WTC11 (cell line): ENCODE results near the gene PIGQ. TPM values are rescaled to one million over a fixed set of nuclear protein-coding genes. Genes with fewer than 3 reads are reported as not detected.

Experiments
- ATAC-seq: fragments of 200-7000 bp; cut with Tn5 transposase; 2 replicates; pipeline ENCODE4 v1.10.0; 2021; ENCODE audit warnings: mild to moderate bottlenecking, moderate library complexity
- CTCF ChIA-PET: fragments of 300-600 bp; sonication (Branson Sonifier 250); formaldehyde crosslinking; loops from one replicate; lab custom pipeline; 2021; ENCODE audit warnings: antibody characterized with exemption; lab: Charles Lee
- POLR2A ChIA-PET: fragments of 350-600 bp; sonication (Branson Sonifier 250); formaldehyde crosslinking; loops from one replicate; lab custom pipeline; 2021; ENCODE audit warnings: antibody characterized with exemption; lab: Charles Lee
- DNase-seq: peaks from one replicate; pipeline ENCODE4 v3.0.0; 2021; ENCODE audit warnings: low spot score
- H3K27ac Mint-ChIP-seq: 2 replicates; pipeline ENCODE4 v1.8.0; 2021; ENCODE audit warnings: mixed read lengths
- H3K27me3 Mint-ChIP-seq: 2 replicates; pipeline ENCODE4 v1.8.0; 2021; ENCODE audit warnings: low read depth, mild to moderate bottlenecking, moderate library complexity, mixed read lengths
- H3K36me3 Mint-ChIP-seq: 2 replicates; pipeline ENCODE4 v1.8.0; 2021; ENCODE audit warnings: mixed read lengths
- H3K4me1 Mint-ChIP-seq: 2 replicates; pipeline ENCODE4 v1.8.0; 2022; ENCODE audit warnings: mixed read lengths
- H3K4me3 Mint-ChIP-seq: 2 replicates; pipeline ENCODE4 v1.8.0; 2021; ENCODE audit warnings: mild to moderate bottlenecking, moderate library complexity, mixed read lengths
- H3K9me3 Mint-ChIP-seq: 2 replicates; pipeline ENCODE4 v1.8.0; 2021; ENCODE audit warnings: mixed read lengths
- AR ChIP-seq: fragments of 250-450 bp; sonication (Bioruptor Pico); IDR thresholded peaks from 2 replicates; pipeline ENCODE4 v1.9.0; 2021; ENCODE audit warnings: mild to moderate bottlenecking
- CREB1 ChIP-seq: sonication (generic); formaldehyde crosslinking; IDR thresholded peaks from 2 replicates; pipeline ENCODE4 v1.8.0; 2023; ENCODE audit warnings: mild to moderate bottlenecking, missing genetic modification reagents
- CTCF ChIP-seq: fragments of 200-600 bp; IDR thresholded peaks from 2 replicates; pipeline ENCODE4 v1.8.0; 2022; ENCODE audit warnings: antibody characterized with exemption
- HMGA2 ChIP-seq: fragments of 250-450 bp; sonication (Bioruptor Pico); IDR thresholded peaks from 2 replicates; pipeline ENCODE4 v1.4.0; 2021; ENCODE audit warnings: mild to moderate bottlenecking, moderate library complexity
- NFYB ChIP-seq: sonication (generic); formaldehyde crosslinking; conservative IDR thresholded peaks from 2 replicates; pipeline ENCODE4 v1.8.0; 2022; ENCODE audit warnings: low read depth, missing genetic modification reagents
- PRDM15 ChIP-seq: sonication (generic); formaldehyde crosslinking; IDR thresholded peaks from 2 replicates; pipeline ENCODE4 v1.8.0; 2022; ENCODE audit warnings: missing genetic modification reagents
- RORB ChIP-seq: fragments of 250-450 bp; sonication (Bioruptor Pico); IDR thresholded peaks from 2 replicates; pipeline ENCODE4 v1.9.0; 2021; ENCODE audit warnings: mild to moderate bottlenecking
- SMAD3 ChIP-seq: sonication (generic); formaldehyde crosslinking; IDR thresholded peaks from 2 replicates; pipeline ENCODE4 v1.8.0; 2022; ENCODE audit warnings: missing genetic modification reagents, mild to moderate bottlenecking, borderline replicate concordance
- TCF7 ChIP-seq: sonication (generic); formaldehyde crosslinking; IDR thresholded peaks from 2 replicates; pipeline ENCODE4 v1.8.0; 2022; ENCODE audit warnings: mild to moderate bottlenecking, low read depth, missing genetic modification reagents, moderate library complexity
- TEAD1 ChIP-seq: sonication (generic); formaldehyde crosslinking; IDR thresholded peaks from 2 replicates; pipeline ENCODE4 v1.8.0; 2022; ENCODE audit warnings: mild to moderate bottlenecking, missing genetic modification reagents
- ZBTB21 ChIP-seq: sonication (generic); formaldehyde crosslinking; IDR thresholded peaks from 2 replicates; pipeline ENCODE4 v1.8.1; 2023; ENCODE audit warnings: mild to moderate bottlenecking, missing genetic modification reagents, borderline replicate concordance
- ZBTB43 ChIP-seq: sonication (generic); formaldehyde crosslinking; IDR thresholded peaks from 2 replicates; pipeline ENCODE4 v1.8.1; 2023; ENCODE audit warnings: mild to moderate bottlenecking, missing genetic modification reagents
- ZMAT4 ChIP-seq: fragments of 250-450 bp; sonication (Bioruptor Pico); IDR thresholded peaks from 2 replicates; pipeline ENCODE4 v1.9.0; 2021; ENCODE audit warnings: mild to moderate bottlenecking
- ZNF138 ChIP-seq: sonication (generic); formaldehyde crosslinking; conservative IDR thresholded peaks from 2 replicates; pipeline ENCODE4 v1.8.1; 2022; ENCODE audit warnings: mild to moderate bottlenecking, moderate library complexity, missing genetic modification reagents
- ZNF425 ChIP-seq: fragments of 250-450 bp; sonication (Bioruptor Pico); conservative IDR thresholded peaks from 2 replicates; pipeline ENCODE4 v1.9.0; 2021; ENCODE audit warnings: mild to moderate bottlenecking
- ZNF671 ChIP-seq: fragments of 250-450 bp; sonication (Bioruptor Pico); IDR thresholded peaks from 2 replicates; pipeline ENCODE4 v1.8.0; 2021; ENCODE audit warnings: mild to moderate bottlenecking
- total RNA-seq: library from RNA; stranded (reverse); gene quantifications from 3 replicates; pipeline ENCODE4 v1.2.3, GENCODE V29; 2021
- TF ChIP-seq, protein P1 (sequence below): sonication (generic); formaldehyde crosslinking; IDR thresholded peaks from 2 replicates; pipeline ENCODE4 v1.8.1; 2022; ENCODE audit warnings: missing genetic modification reagents, borderline replicate concordance
- TF ChIP-seq, protein P2 (sequence below): sonication (generic); formaldehyde crosslinking; IDR thresholded peaks from 2 replicates; pipeline ENCODE4 v1.8.0; 2022; ENCODE audit warnings: mild to moderate bottlenecking, missing genetic modification reagents

The PIGQ gene
- total RNA-seq, 1 experiment from 2014 or later, result 63.7 TPM

DNA sequence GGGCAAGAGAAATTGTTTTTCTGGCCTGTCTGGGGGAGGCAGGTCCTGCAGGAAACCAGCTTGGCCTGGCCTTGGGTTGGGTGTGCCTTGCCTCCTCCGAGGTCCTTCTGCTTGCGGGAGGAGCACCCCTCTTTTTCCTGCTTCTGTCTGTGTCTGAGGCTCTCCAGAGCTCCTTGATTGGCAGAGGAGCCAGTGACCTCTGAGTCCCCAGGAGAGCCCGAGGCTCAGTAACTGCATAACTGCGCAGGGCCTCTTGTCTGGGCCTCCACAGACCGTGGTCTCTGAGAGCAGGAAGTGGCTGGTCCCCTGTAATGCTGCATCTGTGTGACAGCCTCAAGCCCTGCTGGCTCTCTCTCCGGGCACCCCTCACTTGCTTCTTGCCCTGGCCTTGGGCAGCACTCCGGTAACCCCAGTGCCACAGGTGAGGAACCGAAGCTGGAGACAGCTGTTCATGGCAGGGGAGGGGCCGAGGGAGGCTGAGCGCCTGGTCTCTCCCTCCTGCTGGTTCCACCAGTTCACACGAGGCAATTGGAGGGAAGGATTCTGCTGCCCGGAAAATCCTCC lies 40.7 kb upstream of the PIGQ start (continued):
- TF ChIP-seq ZBTB21 (CRISPR knock-in tag), result no peak
- TF ChIP-seq CTCF, result no peak
- no peak for TF ChIP-seq CREB1 (CRISPR knock-in tag)
- TF ChIP-seq SMAD3, result no peak

DNA sequence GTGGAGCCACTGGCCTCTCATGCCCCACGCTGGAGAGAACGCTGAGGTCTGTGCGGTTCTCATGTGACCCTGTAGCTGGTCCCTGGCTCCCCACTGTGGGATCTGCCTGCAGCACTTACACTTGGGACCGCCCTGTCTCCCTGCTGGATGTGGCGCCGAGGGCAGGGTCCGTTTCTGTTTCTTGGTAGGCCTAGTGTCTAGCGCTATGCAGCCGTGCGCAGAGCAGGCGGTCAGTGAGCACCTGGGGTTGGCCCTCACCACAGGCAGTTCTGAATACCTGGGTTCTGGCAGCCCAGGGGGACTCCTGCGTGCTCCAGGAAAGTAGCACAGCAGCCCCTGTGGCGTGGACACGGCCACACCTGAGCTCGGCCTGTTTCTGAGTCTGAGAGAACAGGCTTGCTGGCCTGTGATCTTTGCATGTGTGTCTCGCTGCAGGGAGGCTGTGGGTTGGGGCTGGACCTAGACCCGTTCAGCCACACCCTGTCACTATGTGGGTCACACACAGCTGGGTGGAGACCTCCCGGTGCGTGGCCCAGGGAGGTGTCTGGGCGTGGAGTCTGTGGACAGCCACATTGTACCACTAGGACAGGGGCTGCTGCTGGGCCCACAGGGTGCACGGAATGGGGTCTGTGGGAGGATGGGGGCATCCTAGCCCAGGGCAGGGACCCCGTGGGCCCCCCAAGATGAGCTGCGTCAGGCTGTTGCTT lies 39.5 kb upstream of the PIGQ start:
- Mint-ChIP-seq H3K27me3 (no peaks in the 10 kb centered on the region), H3K4me3 (peak overlapping the region; percentile 16; the same call in 1 of the 2 replicates), H3K4me1 (peaks cover 20% of the 10 kb centered on the region), H3K36me3 (0 out of 2 replicates have a peak, but pooled peaks cover 2% of the 10 kb centered on the region), H3K9me3 (no peaks in the 10 kb centered on the region), H3K27ac (peak overlapping the region; percentile 79)
- ATAC-seq, result no peak
- ChIA-PET CTCF (interaction anchor here (1.8 kb wide), 1 partner anchor 46 kb away, joined by 6 read pairs; no protein-coding TSS in a partner anchor), POLR2A (no interaction called here)
- no peak for DNase-seq
- TF ChIP-seq AR (CRISPR knock-in tag), result no peak
- TF ChIP-seq ZMAT4 (CRISPR knock-in tag), result no peak
- TF ChIP-seq ZNF425 (CRISPR knock-in tag), result no peak
- no peak for TF ChIP-seq ZBTB43 (CRISPR knock-in tag)
- no peak for TF ChIP-seq TCF7 (CRISPR knock-in tag)
- no peak for TF ChIP-seq ZBTB21 (CRISPR knock-in tag)
- TF ChIP-seq, protein P1, sequence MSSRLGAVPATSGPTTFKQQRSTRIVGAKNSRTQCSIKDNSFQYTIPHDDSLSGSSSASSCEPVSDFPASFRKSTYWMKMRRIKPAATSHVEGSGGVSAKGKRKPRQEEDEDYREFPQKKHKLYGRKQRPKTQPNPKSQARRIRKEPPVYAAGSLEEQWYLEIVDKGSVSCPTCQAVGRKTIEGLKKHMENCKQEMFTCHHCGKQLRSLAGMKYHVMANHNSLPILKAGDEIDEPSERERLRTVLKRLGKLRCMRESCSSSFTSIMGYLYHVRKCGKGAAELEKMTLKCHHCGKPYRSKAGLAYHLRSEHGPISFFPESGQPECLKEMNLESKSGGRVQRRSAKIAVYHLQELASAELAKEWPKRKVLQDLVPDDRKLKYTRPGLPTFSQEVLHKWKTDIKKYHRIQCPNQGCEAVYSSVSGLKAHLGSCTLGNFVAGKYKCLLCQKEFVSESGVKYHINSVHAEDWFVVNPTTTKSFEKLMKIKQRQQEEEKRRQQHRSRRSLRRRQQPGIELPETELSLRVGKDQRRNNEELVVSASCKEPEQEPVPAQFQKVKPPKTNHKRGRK (CRISPR knock-in tag), result no peak
- TF ChIP-seq, protein P2, sequence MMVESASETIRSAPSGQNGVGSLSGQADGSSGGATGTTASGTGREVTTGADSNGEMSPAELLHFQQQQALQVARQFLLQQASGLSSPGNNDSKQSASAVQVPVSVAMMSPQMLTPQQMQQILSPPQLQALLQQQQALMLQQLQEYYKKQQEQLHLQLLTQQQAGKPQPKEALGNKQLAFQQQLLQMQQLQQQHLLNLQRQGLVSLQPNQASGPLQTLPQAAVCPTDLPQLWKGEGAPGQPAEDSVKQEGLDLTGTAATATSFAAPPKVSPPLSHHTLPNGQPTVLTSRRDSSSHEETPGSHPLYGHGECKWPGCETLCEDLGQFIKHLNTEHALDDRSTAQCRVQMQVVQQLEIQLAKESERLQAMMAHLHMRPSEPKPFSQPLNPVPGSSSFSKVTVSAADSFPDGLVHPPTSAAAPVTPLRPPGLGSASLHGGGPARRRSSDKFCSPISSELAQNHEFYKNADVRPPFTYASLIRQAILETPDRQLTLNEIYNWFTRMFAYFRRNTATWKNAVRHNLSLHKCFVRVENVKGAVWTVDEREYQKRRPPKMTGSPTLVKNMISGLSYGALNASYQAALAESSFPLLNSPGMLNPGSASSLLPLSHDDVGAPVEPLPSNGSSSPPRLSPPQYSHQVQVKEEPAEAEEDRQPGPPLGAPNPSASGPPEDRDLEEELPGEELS (CRISPR knock-in tag), result no peak
- TF ChIP-seq PRDM15 (CRISPR knock-in tag), result no peak
- TF ChIP-seq RORB (CRISPR knock-in tag), result no peak
- no peak for TF ChIP-seq ZNF671 (CRISPR knock-in tag)
- TF ChIP-seq TEAD1 (CRISPR knock-in tag), result no peak
- no peak for TF ChIP-seq NFYB (CRISPR knock-in tag)
- TF ChIP-seq HMGA2, result no peak
- no peak for TF ChIP-seq ZNF138 (CRISPR knock-in tag)
